DMS153 treated with DMSO at 0.1 percent for 48 hours (cell line): ENCODE results near the gene ATG14.
A peak's percentile ranks its signal among the peaks of the same experiment; 100 is the strongest.
"Not testable (repeated sequence)": the region's sequence is repeated elsewhere in the genome, so short reads cannot be mapped to it uniquely, and the experiment has no call there.

Experiments used
- DNase-seq: peaks from one replicate; lab custom pipeline; 2025; ENCODE audit not compliant: unreplicated experiment; lab: John Stamatoyannopoulos, UW

ATG14 gene

GRCh38 chr14:55411426-55412389 lies at the start of gene ATG14:
Gene ATG14 (minus strand): TSS chr14:55411830. CDS start chr14:55411822, 8 bp downstream.
- DNase-seq = peak; percentile 54

- no peak for DNase-seq
These were observed 47.3 kb upstream of the ATG14 start for GRCh38 chr14:55458800-55459515.

GRCh38 chr14:55457496-55457895 lies 45.9 kb upstream of the ATG14 start:
- DNase-seq = no peak

GRCh38 chr14:55456411-55456810 lies 44.8 kb upstream of the ATG14 start:
- not testable (repeated sequence) for DNase-seq

- peak; percentile 96 for DNase-seq
These were observed 42.8 kb upstream of the ATG14 start for GRCh38 chr14:55454264-55455002.

- no peak for DNase-seq
These were observed 40.3 kb upstream of the ATG14 start for GRCh38 chr14:55451950-55452349.

GRCh38 chr14:55451398-55451797 lies 39.8 kb upstream of the ATG14 start:
- DNase-seq = no peak

- no peak for DNase-seq
These were observed 39.4 kb upstream of the ATG14 start for GRCh38 chr14:55450987-55451386.

GRCh38 chr14:55450539-55450938 lies 38.9 kb upstream of the ATG14 start:
- DNase-seq = no peak

- no peak for DNase-seq
These were observed 38.5 kb upstream of the ATG14 start for GRCh38 chr14:55450124-55450523.

GRCh38 chr14:55449116-55449515 lies 37.5 kb upstream of the ATG14 start:
- DNase-seq = no peak

GRCh38 chr14:55448141-55448614 lies 36.5 kb upstream of the ATG14 start:
- DNase-seq = no peak

GRCh38 chr14:55446833-55447232 lies 35.2 kb upstream of the ATG14 start:
- DNase-seq = no peak

GRCh38 chr14:55446127-55446736 lies 34.6 kb upstream of the ATG14 start:
- DNase-seq = peak; percentile 59

- DNase-seq = no peak
These were observed 29.7 kb upstream of the ATG14 start for GRCh38 chr14:55441286-55441685.

- DNase-seq = no peak
These were observed 28.8 kb upstream of the ATG14 start, which contains the start of gene TBPL2 for GRCh38 chr14:55440385-55440784. Gene TBPL2 (minus strand): TSS chr14:55440616. CDS start chr14:55440449, 167 bp downstream.

GRCh38 chr14:55438066-55438683 lies 26.5 kb upstream of the ATG14 start:
- DNase-seq = peak; percentile 52

GRCh38 chr14:55436931-55437330 lies 25.3 kb upstream of the ATG14 start:
- no peak for DNase-seq

- no peak for DNase-seq
These were observed 24.9 kb upstream of the ATG14 start for GRCh38 chr14:55436519-55436918.

GRCh38 chr14:55434805-55435174 lies 23.2 kb upstream of the ATG14 start:
- DNase-seq = no peak
